HG02840 (cell line): ENCODE results near the gene ISG20L2.

Experiments used
- ATAC-seq: cut with Tn5 transposase; IDR thresholded peaks from one replicate; pipeline ENCODE4 v1.9.1; 2021; ENCODE audit warnings: mild to moderate bottlenecking, moderate library complexity, moderate number of reproducible peaks; ENCODE audit not compliant: unreplicated experiment, low FRiP score

The ISG20L2 gene

DNA sequence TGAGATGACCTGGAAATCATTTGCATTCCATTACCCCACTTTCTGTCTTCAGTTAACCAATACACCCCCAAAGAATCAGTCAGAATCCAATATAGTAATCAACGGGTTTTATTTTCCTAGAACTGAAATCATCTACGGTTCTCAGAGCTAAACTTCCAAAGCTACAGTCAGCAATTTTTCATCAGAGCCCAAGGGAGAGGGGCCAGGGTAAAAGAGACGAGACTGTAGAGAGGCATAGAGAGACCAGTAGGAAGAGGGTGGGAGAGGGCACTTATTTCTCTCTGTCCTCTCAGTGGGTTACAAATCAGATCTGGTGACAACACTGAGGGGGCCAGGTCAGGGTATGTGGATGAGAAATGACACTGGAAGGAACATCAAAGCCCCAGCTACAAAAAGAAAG lies 13.5 kb upstream of the ISG20L2 start:
- no peak for ATAC-seq

DNA sequence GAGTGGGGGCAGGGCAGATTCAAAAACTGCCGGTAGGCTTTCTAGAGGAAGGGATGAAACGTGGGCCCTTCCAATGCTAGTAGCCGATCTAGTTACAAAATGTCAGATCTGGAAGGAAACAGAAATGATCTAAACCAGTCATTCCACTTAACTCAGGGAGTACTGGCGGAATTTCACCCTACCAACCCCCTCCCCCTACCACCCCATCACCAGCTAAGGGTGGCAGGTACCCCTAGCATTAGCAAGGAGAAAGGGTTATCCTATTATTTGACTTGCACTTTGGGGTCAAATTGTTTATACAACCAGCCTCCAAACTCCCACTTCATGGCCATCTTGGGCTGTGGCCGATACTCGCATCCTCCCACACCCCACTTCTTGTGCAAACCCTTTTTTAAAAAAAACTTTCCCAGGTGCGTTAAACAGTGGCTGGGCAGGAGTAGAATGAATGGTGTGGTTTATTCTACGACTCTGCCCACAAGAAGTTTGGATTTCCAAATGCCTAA lies 13.0 kb upstream of the ISG20L2 start:
- no peak for ATAC-seq

DNA sequence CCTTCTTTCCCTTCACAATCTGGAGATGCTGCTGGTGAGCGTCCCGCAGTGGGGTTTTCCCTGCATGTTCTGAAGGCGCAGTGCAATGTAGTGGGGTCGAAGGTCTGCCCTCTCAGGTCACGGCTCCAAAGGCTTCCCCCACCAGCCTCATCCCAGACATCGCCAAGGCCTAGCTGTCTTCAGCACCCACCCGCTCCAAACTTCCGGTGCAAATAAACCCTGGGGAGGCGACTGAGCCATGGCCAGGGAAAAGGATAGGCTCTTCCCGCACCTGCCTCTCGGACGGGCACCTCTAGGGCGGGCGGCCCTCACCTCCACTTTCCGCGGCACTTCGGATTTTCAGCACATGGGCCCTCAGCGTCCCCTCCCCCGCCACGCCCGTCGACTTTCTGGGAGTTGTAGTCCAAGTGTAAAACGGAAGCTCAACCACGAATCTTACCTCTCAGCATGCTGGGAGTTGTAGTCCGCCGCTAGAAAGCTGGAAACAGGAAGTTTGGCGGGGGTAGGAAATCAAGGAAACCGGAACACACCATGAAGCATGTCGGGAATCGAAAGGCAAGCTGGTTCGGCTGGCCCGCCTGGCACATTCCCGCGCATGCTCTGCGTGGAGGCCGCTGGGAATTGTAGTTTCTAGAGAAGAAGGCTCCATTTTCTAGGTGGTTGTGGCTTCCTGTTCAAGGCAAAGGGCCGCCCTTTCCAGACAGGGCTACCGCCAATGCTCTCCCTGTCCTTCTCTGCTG lies 12.3 kb upstream of the ISG20L2 start, which contains the start of gene MRPL24:
Gene MRPL24 (minus strand): TSS at position 348 of the 740 bp plus-strand sequence. CDS start 2,384 bp downstream, outside the sequence.
- peak; percentile 90 for ATAC-seq

DNA sequence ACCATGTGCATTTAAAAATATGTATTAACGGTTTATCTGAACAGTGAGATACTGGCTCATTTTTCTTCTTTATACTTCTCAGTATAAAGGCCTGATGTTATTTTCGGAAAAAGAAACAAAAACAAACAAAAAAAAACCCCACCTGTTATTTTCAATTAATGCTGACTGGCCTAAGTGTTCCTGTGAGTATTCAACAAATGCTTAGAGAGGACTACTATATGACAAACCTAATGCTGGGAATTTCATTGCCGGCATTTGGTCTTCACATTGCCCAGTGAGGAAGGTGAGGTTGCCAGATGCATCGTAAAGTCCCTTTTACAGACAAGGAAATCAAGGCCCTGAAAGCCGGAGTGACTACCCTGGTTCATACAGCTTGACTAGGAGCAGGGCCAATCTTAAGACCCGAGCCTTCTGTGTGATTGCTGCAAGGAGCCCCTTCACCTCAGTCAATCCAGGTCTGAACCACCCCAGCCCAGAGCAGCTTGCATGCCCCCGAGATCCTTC lies 11.7 kb upstream of the ISG20L2 start:
- no peak for ATAC-seq

DNA sequence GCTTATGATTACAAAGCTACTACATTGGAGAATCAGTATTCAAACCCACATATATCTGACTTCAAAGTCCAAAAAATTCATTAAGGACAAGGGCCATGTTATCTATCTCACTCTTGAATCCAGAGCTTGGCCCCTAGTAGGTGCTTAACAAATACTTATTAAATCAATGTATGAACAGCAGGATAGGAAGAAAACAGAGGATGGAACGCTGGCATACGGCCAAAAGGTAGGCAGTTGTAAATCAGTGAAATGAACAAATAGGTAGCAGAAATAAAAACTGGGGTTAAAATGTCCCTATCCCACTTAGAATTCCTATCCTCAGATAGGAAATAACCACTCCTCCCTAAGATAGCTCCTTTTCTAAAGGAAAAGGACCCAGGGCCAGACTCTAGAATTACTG lies 10.3 kb upstream of the ISG20L2 start:
- ATAC-seq = no peak

DNA sequence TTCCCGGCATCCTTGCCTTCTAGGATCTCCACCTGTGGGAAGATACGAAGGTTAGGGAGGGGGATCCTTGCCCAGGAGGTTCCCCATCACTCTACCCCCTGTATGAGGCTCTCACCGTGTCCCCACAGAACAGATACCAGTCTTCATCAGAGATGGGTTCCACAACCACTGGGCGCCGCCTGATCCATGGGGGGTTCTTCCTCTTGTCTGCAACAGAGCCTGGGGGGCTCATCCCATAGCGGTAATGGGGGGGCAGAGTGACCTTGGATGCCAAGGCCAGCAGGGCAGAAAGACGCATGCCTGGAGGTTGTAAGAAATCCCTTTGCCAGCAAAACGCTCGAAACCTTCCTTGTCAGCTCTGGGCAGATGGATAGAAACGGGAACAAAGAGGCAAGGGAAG lies 9.8 kb upstream of the ISG20L2 start:
- no peak for ATAC-seq

DNA sequence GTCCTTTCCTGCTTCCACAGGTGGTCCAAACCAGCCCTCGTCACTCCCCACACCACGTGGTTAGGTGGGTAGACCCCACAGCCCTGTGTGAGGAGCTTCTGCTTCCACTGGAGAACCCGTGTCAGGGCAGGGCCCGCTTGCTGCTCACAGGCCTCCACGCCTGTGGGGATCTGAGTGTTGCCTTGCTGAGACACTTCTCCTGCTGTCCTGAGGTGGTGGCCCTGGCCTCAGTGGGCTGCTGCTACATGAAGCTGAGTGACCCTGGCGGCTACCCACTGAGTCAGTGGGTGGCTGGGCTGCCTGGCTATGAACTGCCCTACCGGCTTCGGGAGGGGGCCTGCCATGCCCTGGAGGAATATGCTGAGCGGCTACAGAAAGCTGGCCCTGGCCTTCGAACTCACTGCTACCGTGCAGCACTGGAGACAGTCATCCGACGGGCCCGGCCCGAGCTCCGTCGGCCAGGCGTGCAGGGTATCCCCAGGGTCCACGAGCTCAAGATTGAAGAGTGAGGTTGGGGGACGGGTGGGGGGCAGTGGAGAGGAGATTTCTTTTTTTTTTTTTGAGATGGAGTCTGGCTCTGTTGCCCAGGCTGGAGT lies 5.5 kb upstream of the ISG20L2 start:
- ATAC-seq = no peak

DNA sequence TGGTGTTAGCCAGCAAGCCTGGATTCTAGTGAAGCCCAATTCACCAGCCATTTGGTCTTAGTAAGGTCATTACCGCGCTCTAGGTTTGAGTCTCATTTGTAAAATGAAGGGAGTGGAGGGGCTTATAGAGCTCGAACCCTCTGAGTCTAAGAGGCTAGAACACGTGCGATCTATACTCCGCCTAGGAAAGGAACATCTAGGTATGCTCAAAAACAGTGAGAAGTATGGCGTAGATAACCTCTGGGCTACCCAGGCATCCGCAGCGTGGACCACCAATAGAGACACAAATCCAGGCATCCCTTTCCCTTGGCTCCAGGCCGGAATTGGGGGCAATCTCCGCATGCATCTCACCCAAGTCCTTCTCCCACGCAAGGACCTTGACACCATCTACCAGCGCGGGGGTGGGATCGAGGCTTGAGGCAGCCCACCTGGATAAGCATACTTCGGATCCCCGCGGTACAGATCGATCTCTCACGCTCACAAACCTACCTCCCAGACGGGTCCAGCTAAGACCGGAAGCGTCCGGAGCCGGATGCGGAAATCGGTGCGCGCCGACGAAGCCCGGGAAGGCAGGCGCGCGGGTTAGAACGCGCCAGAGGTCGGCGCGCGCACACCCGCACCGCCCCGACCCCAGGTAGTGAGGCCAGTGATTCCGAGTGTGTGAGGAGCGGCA lies 504 bp downstream of the ISG20L2 start, which contains the start of gene METTL25B:
Gene METTL25B (plus strand): TSS at position 544 of the 673 bp plus-strand sequence. CDS start 636 bp downstream, outside the sequence.
- ATAC-seq = peak; percentile 53

DNA sequence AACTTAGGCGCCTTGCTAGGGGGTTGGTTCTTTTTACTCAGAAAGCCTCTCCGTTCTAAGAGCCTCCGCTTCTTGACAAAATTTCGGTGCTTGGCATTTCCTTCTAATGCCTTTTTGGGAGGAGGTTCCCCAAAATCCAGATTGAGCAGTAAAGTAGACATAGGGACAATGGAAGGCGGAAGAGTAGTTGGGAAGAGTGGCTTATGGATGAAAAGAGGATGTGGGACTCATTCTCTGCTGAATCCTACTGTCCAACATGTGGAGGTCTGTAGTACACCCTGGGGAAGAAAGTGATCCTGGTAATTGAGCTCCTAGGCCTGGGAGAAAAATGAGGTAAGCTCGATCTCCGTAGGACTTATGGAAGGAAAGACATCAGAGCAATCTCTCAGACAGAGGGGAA lies 1.1 kb downstream of the ISG20L2 start:
- no peak for ATAC-seq

DNA sequence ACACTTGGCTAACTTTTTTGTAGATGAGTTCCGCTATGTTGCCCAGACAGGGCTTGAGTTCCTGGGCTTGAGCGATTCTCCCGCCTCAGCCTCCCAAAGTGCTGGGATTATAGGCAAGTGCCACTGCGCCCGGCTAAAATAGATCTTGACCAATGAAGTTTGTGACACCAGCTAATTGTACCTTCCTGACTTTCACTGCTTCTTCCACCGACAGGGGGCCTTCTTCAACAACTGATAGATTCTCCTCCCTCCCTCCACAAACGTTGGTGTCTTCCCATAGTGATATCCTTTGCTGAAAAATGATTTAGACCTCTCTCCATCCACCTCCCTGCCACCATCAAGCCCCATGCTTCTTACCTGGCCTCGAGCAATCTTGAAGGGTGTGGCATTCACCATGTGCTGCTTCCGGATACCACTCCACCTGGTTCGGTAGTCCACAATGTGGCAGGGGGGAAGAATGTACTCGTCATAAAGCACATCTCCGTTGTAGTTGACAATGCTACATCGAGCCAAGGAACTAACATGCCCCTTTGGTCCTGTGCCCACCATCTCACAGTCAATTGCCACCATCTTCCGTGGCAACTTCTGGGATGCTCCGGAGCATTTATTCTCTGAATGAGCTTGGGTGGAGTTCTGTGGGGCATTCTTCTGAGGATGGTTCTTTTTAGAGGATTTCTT lies 1.9 kb downstream of the ISG20L2 start:
- no peak for ATAC-seq

DNA sequence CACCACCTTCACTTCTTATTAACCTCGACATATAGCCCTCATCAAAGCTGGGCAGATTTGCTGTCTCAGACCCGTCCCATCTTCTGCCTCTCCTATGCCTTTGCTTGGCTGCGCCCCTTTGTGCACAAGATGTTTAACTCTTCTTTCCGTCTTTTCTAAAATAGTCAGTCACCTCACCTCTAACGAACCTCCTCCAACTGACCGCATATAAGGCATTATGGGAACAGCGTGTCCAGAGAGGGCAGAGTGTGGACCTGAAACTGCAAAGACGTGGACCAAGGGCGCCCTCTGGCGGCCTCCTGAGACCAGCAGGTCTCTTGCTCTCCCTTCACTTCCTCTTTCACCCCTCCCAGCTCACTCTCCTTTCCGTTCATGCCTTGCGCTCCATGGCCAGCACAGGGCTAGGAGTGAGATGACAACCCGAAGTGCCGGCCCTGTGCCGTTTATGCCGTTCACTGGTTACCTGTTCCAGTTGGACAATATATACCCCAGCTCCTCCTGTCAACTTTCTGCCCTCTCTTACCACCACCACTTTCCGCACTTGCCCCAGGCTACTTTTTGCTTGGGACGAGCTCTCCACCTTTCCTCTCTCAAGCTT lies 2.8 kb downstream of the ISG20L2 start:
- ATAC-seq = no peak

DNA sequence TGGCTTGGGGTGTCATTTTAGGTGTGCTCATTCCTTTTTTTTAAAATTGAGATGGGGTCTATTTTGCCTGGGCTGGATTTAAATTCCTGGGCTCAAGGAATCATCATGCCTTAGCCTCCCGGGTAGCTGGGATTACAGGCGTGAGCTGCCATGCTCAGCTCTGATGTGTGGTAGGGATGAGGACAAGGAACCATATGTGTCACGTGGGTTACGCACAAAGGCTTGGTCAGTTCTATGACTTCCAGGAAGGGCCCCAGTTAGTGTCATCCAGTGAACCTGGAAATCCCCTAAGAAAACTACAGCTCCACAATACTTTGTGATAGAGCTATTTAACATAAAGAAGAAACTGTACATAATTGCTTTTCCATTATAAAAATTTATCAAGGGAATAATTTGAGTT lies 7.0 kb downstream of the ISG20L2 start:
- ATAC-seq = no peak

DNA sequence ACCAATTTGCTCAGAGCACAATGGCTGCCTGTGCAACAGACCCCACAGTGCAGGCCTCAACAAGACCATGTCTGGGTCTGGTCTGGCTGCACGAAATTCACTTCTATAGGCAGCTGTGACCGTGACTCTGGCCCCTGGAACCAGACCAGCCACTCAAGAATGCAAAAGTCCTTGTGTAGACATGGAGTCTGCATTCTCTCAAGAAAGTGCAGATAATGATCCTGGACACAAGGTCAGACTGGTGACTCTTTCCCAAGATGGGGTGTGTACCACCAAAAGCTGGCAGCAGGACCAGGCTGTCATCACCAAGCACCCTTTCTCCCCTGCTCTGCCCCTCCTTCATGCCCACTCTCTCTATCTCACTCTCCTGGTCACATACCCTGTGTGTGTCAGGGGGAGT lies 7.4 kb downstream of the ISG20L2 start:
- ATAC-seq = no peak

DNA sequence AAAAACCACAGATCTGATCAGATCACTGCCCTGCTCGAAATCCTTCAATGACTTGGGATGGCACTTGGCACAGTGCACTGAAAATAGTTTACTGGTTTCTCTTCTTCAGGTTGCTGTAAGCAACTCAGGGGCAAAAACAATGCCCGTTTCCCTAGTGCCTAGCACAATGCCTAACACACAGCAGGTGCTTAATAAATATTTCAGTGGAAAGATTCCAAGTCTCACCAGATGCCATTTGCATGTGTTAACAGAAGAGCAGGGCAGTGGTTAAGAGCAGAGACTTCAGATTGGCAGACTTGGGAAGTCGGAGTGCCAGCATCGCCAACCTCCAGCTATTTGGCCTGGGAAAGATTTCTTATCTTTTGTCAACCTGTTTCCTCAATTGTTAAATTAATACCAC lies 11.2 kb downstream of the ISG20L2 start:
- ATAC-seq = no peak

DNA sequence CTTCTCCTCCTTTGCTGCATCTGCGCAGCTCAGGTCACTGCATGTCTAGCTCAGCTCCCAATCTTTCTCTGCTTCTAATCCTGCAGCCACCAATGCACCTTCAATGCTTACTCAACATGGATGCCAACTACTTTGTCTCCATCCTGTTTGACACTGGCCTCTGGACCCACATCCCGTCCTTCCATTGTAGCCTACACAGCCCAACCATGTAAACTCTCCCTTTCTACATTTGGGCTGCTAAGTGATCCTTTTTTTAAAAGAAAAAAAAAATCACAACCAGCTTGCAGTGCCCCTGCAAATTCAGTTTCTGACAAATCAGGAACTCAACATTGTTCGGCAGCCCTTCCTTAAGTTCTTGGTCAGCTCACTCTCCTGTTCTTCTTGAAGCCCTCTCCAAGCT lies 13.7 kb downstream of the ISG20L2 start:
- no peak for ATAC-seq

DNA sequence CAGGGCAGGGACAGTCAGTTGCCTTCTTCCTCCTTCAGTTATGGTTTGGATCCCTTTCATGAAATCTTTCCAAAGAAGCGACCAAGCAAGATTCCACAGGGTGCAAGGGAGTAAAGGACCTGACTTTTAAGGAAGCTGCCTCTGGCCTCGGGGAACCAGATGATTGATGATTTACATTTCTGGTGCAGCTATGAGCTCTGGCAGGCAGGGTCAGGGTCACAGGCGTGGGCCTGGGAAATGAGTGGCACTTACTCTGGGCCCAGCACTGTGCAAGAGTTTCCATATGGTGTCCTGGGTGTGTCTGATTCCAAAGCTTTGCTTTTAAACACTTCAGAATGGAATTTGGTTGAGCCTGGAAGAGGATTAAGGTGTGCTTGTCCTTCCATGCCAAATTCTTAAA lies 15.9 kb downstream of the ISG20L2 start:
- no peak for ATAC-seq

DNA sequence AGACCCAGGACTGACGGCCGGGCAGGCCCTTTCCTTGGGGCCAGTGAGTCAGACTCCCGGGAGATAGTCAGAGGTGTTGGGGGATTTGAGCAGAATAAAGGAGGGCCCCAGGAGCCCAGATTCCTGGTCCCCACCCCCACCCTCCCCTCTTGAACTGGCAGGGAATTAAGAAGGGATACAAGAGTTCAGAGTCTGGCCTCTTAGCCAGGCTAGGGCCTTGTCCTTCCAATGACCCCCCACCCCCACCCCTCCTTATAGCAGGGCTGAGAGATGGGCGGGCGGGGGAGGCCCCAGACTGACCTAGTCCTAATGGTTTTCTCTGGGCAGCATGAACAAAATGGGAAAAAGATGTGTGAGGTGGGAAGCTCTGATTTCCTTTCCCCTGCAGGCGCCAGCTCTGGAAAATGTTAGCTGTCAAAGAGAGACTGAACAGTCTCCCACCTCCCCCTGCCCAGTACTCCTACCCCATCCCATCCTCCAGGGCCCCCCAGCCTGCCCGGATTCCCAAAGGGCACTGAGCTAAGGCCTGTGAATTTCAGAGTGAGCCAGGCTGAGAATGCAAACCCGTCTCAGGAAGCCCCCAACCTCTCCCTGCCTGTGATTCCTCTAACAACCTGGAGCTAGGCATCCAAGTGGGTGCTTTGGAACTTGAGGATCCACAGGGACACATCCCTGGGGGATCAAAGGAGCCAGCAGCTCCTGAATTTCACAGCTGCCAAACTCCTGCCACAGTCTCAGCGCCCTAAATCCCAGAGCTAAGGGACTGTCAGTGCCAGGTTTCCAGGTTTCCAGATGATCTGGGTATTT lies 17.4 kb downstream of the ISG20L2 start:
- ATAC-seq = no peak

DNA sequence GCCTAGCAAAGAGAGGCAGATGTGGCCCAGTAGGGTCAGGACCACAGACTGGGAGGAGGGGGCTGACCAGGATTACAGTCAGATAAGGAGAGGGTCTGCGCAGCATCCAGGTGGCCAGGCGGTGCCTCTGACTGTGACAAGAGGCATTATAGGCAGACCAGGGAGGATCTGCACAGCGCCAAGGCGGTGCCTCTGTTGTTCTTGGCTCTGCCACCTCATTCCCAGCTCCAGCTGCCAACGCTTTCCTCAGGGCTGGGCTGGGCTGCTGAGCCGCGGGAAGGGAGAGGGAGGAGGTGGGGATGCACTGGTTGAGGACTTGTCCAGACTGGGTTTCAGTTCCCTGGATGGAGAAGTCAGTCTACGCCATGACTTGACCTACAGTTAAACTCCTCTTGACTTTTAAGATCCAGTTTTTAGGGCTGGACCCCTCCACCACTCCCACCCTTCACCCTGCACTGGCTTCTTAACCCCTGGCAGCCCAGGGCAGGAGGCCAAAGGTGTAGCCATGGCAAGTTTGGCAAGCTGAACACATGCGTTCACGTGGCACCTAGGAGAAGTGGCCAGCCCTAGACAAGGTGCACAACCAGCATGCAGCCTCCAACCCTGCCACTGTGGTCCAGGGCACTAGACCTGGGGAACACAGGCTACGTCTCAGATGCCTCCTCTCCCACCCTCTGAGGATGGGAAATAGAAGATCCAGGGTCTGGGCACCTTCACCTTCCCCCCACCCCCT lies 18.6 kb downstream of the ISG20L2 start:
- ATAC-seq = no peak

DNA sequence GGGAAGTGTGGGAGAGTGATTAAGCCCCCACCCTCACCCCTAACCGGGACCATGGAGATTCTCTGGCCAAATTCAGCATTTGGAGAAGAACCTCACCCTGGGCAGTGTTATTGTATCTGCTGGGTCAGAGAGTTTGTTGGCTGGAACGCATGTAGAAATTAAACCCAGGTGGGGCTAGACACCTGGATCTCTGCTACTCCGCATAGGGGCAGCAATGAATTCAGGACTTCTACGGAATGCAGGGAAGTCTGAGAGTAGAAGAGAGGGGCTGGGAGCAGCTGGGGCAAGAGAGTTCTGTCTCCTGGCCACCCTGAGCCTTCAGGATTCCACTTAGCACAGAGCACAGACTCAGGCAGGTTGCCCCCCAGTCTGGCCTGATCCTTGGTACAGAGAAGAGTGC lies 19.5 kb downstream of the ISG20L2 start:
- ATAC-seq = no peak
